ENCODE measurements around the gene DCUN1D2. TPM values are rescaled to one million over a fixed set of nuclear protein-coding genes. Genes with fewer than 3 reads are reported as not detected.

DCUN1D2 gene
- total RNA-seq, 4 donors from 2014 or later = 12.3 to 20.2 (median 17.3) TPM

- Histone ChIP-seq H3K36me3 (peaks cover 0 to 83% of the 10 kb centered on the region in 2 donors), H3K9me3 (no peaks in the 10 kb centered on the region), H3K27me3 (no peaks in the 10 kb centered on the region), H3K4me3 (no peak overlapping the region), H3K4me1 (peaks cover 0 to 11% (median 0%) of the 10 kb centered on the region in 3 donors), H3K27ac (no peak overlapping the region)
- no peak for ATAC-seq
- 90% methylated on average over 4 of the region's 16 CpGs; no CpG with 5 or more reads in 1 of the 2 donors for WGBS, 2 donors (ENCODE audit: low coverage in 1 of 2)
- TF ChIP-seq EP300 (IDR thresholded peaks at IDR 0.05) = no peak
- no peak for TF ChIP-seq POLR2A (IDR thresholded peaks at IDR 0.05)
- no peak for TF ChIP-seq POLR2AphosphoS5 (IDR thresholded peaks at IDR 0.05)
- no peak for TF ChIP-seq CTCF (IDR thresholded peaks at IDR 0.05)
Observed at GRCh38 chr13:113456116-113456702, 34.3 kb downstream of the DCUN1D2 start.

DNA sequence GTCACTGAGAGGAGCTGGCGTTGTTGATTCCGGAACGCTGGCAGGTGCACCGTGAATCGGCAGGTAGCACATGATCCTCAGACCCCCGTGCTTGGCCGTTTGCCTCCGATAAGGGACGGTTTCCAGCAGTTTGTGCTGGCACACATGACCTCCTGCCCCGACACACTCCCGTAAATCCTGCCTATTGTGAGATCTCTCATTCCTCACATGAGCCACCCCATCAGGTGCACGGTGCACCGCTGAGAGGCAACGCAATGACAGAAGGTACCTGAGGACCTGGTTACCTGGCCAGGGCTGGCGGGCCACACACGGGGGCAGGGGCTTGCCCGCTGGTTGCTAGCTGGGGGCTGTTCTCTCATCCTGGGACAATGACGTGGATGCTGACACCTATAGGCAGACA lies 35.1 kb downstream of the DCUN1D2 start:
- no peak overlapping the region for H3K4me3 ChIP-seq
- WGBS, 2 donors (ENCODE audit: low coverage in 1 of 2) = 92% methylated on average over 2 of the region's 18 CpGs; no CpG with 5 or more reads in 1 of the 2 donors
- no peaks in the 10 kb centered on the region for H3K9me3 ChIP-seq
- H3K4me1 ChIP-seq = peaks cover 0 to 11% (median 0%) of the 10 kb centered on the region in 3 donors
- H3K36me3 ChIP-seq = peaks cover 0 to 75% of the 10 kb centered on the region in 2 donors
- no peaks in the 10 kb centered on the region for H3K27me3 ChIP-seq
- H3K27ac ChIP-seq = no peak overlapping the region
- TF ChIP-seq CTCF (IDR thresholded peaks at IDR 0.05) = no peak
- no peak for TF ChIP-seq EP300 (IDR thresholded peaks at IDR 0.05)
- TF ChIP-seq POLR2A (IDR thresholded peaks at IDR 0.05) = no peak
- no peak for TF ChIP-seq POLR2AphosphoS5 (IDR thresholded peaks at IDR 0.05)
- ATAC-seq = no peak

GRCh38 chr13:113454936-113455335 lies 35.6 kb downstream of the DCUN1D2 start:
- Histone ChIP-seq H3K36me3 (peaks cover 0 to 71% of the 10 kb centered on the region in 2 donors), H3K9me3 (no peaks in the 10 kb centered on the region), H3K4me3 (no peak overlapping the region), H3K27me3 (no peaks in the 10 kb centered on the region), H3K27ac (no peak overlapping the region), H3K4me1 (peaks cover 0 to 11% (median 0%) of the 10 kb centered on the region in 3 donors)
- 100% methylated on average over 7 of the region's 13 CpGs; no CpG with 5 or more reads in 1 of the 2 donors for WGBS, 2 donors (ENCODE audit: low coverage in 1 of 2)
- TF ChIP-seq POLR2A (IDR thresholded peaks at IDR 0.05) (no peak), EP300 (IDR thresholded peaks at IDR 0.05) (no peak), CTCF (IDR thresholded peaks at IDR 0.05) (no peak), POLR2AphosphoS5 (IDR thresholded peaks at IDR 0.05) (no peak)
- no peak for ATAC-seq

DNA sequence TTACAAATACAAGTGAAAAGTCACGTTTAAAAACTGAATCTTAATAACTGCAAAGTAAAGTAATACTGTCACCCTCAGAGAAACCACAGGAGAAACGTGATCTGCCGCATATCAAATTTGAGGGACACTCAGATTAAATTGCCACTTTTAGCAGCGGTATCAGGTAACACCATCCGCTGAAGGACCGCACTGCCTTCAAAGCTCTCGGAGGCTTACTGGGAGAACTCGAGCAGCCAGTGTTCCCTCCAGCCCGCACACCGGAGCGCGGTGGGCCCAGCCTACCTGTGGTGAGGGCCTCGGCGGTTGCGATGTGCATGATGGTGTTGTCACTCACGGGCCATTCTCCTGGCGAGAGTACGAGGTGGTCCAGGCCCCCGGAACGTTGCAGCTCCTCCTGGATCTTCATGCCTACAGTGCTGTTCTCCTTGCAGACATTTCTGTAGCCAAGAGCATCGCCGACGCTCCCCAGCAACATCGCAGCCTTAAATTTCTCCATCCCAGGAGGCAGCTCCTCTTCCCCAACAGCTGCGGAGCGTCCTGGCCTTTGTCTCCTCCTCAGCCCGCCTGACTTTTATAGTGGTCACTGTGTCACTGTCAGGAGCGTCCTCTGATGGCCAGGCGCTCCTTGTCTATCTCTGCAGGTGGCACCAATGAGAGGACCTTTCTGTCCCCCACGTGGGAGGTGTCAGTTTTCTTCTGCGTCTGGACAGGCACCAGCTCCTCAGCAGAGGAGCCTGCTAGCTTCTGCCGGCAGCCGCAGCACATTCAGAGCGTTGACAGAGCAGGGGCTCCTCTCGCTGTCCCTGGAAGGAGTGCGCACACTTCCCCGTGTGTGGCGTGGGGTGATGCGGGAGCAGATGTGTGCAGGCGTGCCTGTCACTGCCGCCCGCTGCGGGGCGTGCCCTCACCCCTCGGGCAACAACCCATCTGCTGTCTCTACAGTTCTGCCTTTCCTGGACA lies 37.3 kb downstream of the DCUN1D2 start, which contains the start of gene ADPRHL1:
Gene ADPRHL1 (minus strand): TSS at position 547 of the 960 bp plus-strand sequence. CDS start 51 bp downstream, at position 496.
- peaks cover 0 to 55% of the 10 kb centered on the region in 2 donors for H3K36me3 ChIP-seq
- peaks cover 0 to 7% (median 0%) of the 10 kb centered on the region in 3 donors for H3K4me1 ChIP-seq
- H3K27me3 ChIP-seq = no peaks in the 10 kb centered on the region
- no peak within 1 kb of the TSS for H3K4me3 ChIP-seq
- H3K27ac ChIP-seq = no peak within 1 kb of the TSS
- WGBS, 2 donors (ENCODE audit: low coverage in 1 of 2) = 76 to 88% methylated on average over 10 to 20 of the region's 45 CpGs
- TF ChIP-seq POLR2AphosphoS5 (IDR thresholded peaks at IDR 0.05) (no peak), EP300 (IDR thresholded peaks at IDR 0.05) (no peak), CTCF (IDR thresholded peaks at IDR 0.05) (no peak), POLR2A (IDR thresholded peaks at IDR 0.05) (no peak)
- H3K9me3 ChIP-seq = no peaks in the 10 kb centered on the region
- no peak for ATAC-seq
